ENCODE data around the gene ARHGAP6.

ARHGAP6 gene

DNA sequence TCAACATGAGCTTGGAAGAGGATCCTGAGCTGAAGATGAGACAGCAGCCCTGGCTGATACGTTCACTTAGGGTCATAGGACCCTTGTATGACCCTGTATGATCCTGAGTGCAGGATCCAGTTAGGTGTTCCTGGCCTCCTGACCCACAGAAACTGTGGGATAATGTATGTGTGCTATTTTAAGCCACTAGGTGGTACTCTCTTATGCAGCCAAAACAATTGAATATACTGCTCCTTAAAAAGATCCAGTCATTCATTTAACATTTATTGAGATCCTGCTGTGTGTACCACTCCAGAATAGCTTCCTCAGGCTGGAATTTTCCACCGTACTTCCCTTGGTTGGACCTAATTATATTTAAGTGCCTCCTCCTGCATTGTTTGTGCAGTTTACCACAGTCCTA lies 205.4 kb downstream of the ARHGAP6 start:
- peak overlapping the region; percentile 59 for H3K27ac ChIP-seq

GRCh38 chrX:11458170-11458569 lies 207.6 kb downstream of the ARHGAP6 start:
- H3K27ac ChIP-seq: peak overlapping the region; percentile 81
- TF ChIP-seq CTCF (conservative IDR thresholded peaks at IDR 0.05) (no peak), ZFX (IDR thresholded peaks at IDR 0.05) (no peak)

More for the DNA sequence above, 205.4 kb downstream of the ARHGAP6 start:
- TF ChIP-seq CTCF (conservative IDR thresholded peaks at IDR 0.05): peak; percentile 27
- no peak for TF ChIP-seq ZFX (IDR thresholded peaks at IDR 0.05)

GRCh38 chrX:11451151-11451550 lies 214.6 kb downstream of the ARHGAP6 start:
- peak overlapping the region; percentile 88 for H3K27ac ChIP-seq
- TF ChIP-seq ZFX (IDR thresholded peaks at IDR 0.05): no peak
- TF ChIP-seq CTCF (conservative IDR thresholded peaks at IDR 0.05): no peak

DNA sequence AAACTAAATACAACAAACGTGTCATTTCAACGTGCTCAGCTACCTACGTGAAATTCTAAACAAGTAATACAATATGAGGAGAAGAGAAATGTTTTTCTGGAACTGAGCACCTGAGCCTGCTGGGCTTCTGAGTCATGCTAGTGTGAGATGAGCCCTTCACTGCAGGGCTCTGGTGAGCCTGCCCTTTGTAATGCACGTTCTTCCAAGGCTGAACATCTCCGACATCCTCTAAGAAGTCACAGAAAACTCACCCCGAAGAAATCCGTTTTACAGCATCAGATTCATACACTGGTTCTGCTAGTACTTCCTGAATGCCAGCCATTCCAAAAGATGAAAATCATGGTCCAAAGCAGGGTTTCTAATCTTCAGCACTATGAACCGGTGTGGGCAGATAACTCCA lies 215.4 kb downstream of the ARHGAP6 start:
- H3K27ac ChIP-seq: peak overlapping the region; percentile 88
- TF ChIP-seq CTCF (conservative IDR thresholded peaks at IDR 0.05): no peak
- no peak for TF ChIP-seq ZFX (IDR thresholded peaks at IDR 0.05)

GRCh38 chrX:11449613-11450012 lies 216.1 kb downstream of the ARHGAP6 start:
- H3K27ac ChIP-seq: peak overlapping the region; percentile 88
- TF ChIP-seq ZFX (IDR thresholded peaks at IDR 0.05) (no peak), CTCF (conservative IDR thresholded peaks at IDR 0.05) (no peak)

DNA sequence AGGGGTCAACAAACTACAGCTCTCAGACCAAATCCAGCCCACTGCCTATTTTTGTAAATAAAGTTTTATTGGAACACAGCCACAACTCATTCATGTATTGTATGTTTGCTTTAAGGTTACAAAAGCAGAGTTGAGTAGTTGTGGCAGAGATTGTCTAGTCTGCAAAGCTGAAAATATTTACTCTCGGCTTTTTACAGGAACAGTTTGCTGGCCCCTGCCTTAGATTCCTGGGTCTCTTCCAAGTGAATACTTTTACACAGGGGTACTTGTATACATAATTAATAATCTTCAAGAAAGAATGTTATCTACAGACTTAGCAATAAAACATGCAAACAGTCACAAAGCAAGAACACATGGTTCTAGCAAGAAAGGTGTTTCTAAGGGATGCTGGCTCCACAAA lies 218.3 kb downstream of the ARHGAP6 start:
- no peak overlapping the region for H3K27ac ChIP-seq
- TF ChIP-seq ZFX (IDR thresholded peaks at IDR 0.05): no peak
- no peak for TF ChIP-seq CTCF (conservative IDR thresholded peaks at IDR 0.05)

DNA sequence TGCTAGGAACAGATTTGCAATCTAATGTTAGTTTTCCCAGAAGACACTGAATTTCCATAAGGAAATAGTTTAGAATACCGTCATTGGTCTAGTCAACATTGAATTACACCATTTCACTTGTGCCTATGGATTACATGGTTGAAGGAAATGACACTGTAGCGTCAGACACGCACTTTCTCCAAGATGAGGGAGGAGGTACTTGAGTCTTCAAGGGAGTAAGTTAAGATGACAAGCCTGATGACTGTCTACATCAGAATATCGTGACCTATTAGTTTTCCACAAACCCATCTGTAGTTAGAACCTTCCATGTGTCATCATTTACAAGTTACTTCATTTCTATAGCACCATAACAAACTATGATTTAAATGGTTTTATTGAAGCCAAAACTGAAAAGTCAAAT lies 218.8 kb downstream of the ARHGAP6 start:
- H3K27ac ChIP-seq: no peak overlapping the region

More for the DNA sequence above, 218.8 kb downstream of the ARHGAP6 start:
- TF ChIP-seq ZFX (IDR thresholded peaks at IDR 0.05): no peak
- no peak for TF ChIP-seq CTCF (conservative IDR thresholded peaks at IDR 0.05)

All from C4-2B (cell line).